SK-N-DZ (cell line): ENCODE data around the gene TNRC18. TPM values are rescaled to one million over a fixed set of nuclear protein-coding genes. Genes with fewer than 3 reads are reported as not detected.
"Not testable (repeated sequence)": the region's sequence is repeated elsewhere in the genome, so short reads cannot be mapped to it uniquely, and the experiment has no call there.

ENCODE experiments used
- DNase-seq: peaks from one replicate; pipeline ENCODE4 v3.0.0-alpha.2; 2015; ENCODE audit warnings: low spot score
- polyA plus RNA-seq, 2 experiments: library from polyadenylated mRNA; depleted of rRNA; stranded (reverse); fragments of >200 nt; gene quantifications; 2 replicates each; pipeline ENCODE4 v1.2.3, GENCODE V29; 2014

TNRC18 gene, protein sequence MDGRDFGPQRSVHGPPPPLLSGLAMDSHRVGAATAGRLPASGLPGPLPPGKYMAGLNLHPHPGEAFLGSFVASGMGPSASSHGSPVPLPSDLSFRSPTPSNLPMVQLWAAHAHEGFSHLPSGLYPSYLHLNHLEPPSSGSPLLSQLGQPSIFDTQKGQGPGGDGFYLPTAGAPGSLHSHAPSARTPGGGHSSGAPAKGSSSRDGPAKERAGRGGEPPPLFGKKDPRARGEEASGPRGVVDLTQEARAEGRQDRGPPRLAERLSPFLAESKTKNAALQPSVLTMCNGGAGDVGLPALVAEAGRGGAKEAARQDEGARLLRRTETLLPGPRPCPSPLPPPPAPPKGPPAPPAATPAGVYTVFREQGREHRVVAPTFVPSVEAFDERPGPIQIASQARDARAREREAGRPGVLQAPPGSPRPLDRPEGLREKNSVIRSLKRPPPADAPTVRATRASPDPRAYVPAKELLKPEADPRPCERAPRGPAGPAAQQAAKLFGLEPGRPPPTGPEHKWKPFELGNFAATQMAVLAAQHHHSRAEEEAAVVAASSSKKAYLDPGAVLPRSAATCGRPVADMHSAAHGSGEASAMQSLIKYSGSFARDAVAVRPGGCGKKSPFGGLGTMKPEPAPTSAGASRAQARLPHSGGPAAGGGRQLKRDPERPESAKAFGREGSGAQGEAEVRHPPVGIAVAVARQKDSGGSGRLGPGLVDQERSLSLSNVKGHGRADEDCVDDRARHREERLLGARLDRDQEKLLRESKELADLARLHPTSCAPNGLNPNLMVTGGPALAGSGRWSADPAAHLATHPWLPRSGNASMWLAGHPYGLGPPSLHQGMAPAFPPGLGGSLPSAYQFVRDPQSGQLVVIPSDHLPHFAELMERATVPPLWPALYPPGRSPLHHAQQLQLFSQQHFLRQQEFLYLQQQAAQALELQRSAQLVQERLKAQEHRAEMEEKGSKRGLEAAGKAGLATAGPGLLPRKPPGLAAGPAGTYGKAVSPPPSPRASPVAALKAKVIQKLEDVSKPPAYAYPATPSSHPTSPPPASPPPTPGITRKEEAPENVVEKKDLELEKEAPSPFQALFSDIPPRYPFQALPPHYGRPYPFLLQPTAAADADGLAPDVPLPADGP (N-terminal part only)
- 9.9 and 18.7 TPM in 2 replicates for polyA plus RNA-seq (2014; cell fraction: cytosol; rRNA removed)
- polyA plus RNA-seq (2014; cell fraction: nucleus; rRNA removed): 14.0 and 23.4 TPM in 2 replicates

DNA sequence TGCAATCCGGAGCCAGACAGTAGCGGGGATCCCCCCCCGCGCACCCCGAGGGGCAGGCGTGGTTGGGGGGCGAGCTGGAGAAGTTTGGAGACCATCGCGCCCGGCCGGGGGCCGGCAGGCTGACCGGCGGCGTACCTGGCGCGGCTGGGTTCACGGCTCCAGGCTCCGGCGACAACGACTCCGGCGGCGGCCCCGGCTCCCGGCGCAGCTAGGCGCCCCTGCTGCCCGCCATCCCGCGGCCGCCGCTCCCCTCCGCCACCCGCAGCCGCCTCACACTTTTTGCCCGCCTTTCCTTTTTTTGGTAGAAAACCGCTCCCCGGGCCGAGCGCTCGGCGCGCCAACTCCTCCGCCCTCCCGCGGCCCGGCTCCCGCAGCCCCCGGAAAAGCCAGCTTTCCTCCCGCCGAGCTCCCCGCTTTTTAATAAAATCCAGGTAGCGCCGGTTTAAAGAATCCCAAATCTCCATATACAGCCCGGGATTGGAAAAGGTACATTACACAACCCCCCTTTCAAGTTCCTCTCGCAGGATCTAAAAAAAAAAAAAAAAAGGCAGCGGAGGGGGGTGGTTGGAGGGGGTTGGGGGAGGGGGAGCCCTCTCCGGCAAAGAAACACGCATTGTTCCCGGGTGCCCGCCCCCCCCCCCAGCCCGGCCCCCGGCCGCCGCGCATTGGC lies at the start of gene TNRC18:
Gene TNRC18 (minus strand): TSS at position 529 of the 670 bp plus-strand sequence. CDS start 2,588 bp downstream, outside the sequence.
- DNase-seq: no peak

DNA sequence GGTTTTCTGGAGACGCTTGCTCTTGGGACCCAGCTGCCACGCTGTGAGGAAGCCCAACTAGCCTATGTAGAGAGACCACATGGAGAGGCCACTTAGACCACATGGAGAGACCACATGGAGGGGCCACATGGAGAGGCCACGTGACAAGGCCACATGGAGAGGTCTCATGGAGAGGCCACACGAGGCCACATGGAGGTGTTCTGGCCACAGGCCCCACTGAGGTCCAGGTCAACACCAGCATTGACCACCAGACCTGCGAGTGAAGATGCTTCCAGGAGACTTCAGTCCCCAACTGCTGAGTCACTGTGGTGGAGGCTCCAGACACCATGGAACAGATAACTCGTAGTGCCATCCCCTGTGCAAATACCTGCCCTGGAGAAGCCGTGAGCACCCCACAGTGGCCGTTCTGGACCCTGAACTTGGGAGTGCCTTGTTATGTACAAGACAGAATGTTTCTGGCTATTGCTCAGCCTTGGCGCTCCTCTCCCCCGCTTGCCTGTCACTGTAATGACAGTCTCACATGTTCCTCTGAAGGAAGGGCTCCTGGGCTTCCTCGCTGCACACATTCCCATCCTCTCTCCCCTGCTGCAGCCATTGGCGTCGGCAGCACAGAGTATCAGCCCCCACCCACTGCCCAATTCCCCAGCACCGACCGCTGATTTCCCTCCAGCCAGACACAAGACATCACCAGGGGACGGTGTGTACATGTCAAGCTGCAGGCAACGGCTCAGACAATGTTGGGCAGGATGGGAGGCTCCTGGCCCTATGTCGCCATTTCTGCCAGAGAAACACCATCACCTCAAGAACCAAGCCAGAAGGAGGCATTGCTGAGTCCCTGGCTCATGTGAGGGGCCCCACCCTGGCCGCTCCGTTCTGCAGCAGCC lies 49.0 kb upstream of the TNRC18 start:
- no peak for DNase-seq

DNA sequence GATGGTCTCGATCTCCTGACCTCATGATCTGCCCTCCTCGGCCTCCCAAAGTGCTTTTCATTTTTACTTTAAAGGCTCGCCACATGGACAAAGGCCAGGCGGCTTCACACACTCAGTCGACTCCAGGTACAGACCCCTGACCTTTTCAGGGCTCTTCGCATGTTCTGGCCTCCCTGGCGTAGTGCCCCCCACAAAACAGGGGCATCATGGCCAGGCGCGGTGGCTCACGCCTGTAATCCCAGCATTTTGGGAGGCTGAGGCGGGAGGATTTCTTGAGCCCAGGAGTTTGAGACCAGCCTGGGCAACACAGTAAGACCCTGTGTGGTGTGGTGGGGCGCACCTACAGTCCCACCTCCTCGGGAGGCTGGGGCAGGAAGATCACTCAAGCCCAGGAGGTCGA lies 48.0 kb upstream of the TNRC18 start:
- DNase-seq: not testable (repeated sequence)

DNA sequence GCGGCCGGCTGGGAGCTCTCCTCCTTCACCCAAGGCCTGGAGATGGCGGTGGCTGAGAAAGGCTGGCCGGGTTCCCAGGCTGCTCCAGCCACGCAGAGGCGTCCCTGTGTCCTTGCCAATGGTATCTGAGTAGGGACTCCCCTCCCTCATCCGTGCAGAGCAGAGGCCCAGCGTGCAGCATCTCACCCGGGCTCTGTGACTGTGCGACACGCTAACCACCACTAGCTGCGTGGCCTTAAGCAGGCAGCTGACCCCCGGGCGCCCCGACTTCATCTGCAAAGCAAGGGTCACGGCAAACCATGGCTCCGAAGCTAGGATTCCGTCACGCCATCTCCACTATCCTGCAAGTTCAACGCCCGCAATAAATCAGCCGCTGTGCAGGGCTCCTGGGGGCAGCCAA lies 47.2 kb upstream of the TNRC18 start:
- DNase-seq: no peak

DNA sequence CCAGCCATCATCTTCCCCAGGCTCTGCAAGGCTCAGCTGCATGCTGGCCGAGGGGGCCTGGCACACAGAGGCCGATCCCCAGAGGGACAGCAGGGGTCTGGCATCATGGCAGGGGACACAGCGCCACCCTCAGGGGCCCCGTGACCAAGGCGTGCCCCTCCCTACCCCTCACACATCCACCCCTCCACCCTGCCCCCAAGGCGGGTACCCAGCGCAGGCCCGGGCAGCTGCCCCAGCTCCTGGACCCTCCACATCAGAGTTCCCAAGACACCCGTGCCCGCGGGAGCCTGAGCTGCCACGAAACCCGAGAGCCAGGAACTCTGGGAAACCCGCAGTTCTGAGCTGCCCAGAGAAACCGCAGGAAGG lies 46.5 kb upstream of the TNRC18 start:
- no peak for DNase-seq

DNA sequence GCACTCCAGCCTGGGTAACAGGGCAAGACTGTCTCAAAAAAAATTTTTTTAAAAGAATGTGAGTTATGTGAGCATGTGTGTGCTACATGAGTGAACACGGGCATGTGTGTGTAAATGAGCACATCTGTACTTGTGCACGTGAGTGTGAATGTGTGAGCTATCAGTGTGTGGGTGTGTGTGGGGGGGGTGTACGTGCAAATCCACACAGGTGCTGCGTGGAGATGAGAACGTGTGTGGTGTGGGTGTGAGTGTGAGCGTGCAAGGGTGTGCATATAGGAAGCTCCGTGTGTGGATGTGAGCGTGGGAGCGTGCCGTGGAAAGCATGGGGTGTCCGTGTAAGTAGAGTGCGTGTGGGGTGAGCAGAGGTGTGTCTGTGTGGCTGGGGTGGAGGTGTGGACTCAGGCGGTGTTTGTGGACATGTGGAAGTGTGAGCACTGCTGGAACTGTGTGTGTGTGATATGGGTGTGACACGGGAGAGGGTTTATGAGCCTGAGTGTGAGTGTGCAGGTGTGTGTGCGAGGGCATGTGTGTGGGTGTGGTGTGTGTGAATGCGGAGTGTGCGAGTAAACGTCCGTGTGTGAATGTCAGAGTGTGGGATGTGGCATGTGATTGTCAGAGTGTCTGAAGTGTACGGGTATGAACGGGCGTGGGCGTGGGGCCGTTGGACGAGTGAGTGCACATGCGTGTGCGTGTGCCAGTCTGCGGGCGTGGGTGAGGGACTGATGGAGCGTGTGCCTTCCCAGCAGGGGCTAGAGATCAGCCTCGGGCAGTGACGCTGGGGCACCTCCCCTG lies 45.9 kb upstream of the TNRC18 start:
- no peak for DNase-seq

DNA sequence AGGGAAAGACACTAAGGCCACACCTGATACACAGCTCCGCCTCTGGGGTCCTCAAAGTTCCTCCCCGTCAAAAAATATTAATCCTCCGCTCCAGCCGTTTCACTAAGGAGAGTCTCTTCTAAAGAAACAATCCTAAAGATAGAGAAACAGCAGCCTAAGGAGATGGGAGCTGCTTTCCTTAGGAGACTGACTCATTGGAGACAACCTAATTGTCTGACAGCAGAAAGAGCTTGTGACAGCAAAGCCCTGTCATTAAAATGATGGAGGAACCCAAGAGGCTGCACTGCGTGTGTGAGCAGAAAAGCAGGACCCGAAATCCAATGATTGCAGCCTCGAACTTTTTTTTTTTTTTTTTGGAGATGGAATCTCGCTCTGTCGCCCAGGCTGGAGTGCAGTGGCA lies 44.0 kb upstream of the TNRC18 start:
- DNase-seq: no peak

DNA sequence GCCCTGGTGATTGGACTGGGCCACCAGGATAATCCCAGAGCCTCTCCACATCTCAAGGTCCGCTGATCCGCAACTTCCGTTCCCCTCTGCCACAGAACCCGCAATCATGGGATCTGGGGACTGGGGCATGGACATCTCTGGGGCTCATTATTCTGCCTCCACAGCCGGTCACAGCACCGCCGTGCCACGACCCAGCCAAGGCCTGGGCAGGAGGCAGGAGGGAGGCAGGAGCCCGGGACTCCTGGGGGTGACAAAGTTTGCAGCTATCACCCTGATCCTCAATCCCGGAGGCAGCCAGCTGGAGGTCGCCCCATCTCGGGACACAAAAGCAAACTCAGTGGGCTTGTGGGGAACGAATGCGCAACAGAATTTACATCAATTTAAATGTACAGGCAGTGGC lies 42.9 kb upstream of the TNRC18 start:
- DNase-seq: no peak

DNA sequence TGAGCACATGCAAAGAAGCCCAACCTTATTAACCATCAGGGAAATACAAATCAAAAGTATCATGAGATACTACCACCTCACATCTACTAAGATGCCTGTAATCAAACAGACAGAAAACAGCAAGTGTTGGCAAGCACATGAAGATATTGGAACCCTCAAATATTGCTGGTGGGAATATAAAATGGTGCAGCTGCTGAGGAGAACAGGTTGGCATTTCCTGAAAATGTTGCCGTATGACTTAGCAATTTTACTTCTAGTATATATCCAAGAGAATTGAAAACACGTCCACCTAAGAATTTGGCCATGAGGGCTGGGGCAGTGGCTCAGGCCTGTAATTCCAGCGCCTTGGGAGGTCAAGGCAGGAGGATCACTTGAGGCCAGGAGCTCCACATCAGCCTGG lies 39.4 kb upstream of the TNRC18 start:
- DNase-seq: no peak

DNA sequence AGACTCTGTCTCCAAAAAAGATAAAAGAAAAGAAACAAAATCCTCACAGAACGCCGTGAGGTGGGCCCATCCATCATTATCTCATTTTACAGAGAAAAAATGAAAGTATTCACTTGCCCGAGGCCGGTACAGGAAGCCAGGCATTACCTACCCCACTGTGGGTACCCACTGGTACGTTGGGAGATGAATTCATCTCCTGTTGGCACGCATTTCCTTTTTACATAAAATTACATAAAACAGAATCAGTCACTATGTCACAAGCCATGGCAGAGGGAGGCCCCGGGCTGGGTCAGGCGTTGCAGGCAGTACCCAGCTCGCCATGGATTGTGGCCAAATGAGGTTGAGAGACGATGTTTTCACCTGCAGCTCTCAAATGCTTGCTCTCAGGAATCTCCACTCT lies 38.6 kb upstream of the TNRC18 start:
- DNase-seq: no peak

DNA sequence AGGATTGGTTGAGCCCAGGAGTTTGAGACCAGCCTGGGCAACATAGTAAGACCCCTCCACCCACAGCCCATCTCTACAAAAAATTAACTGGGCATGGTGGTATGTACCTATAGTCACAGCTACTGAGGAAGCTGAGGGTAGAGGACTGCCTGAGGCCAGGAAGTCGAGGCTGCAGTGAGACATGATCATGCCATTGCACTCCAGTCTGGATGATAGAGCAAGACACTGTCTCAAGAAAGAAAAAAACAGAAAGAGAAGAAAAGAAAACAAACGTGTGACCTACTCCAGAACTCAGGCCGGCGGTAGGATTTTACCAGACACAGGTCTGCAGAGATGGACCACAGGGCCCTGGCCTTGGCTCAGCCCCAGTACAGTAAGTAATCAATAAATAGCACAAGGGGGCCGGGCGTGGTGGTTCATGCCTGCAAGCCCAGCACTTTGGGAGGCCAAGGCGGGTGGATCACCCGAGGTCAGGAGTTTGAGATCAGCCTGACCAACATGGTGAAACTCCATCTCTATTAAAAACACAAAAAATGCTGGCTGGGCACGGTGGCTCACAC lies 35.4 kb upstream of the TNRC18 start:
- no peak for DNase-seq

DNA sequence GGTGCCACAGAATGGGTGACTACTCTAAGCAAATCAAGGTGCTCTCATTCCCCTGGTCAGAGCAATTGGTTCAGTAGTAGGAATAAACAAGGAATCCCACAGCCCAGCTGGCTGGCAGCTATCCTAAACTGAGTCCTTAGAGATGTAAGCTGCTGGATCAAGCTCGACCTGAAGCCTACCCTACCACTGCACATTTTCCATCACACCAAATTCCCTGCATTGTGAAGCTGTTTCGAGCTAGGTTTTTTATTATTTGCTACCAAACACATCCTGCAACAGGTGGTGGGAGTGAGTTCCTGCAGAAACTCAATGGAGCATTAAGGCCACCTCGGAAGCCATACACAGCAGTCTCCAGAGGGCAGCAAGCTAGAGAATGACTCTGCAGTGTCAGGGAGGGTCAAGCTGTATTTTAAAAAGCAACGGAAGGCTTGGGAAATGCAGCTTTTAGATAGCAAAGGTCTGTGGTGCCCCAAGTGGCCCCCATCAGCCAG lies 33.7 kb upstream of the TNRC18 start:
- DNase-seq: no peak

DNA sequence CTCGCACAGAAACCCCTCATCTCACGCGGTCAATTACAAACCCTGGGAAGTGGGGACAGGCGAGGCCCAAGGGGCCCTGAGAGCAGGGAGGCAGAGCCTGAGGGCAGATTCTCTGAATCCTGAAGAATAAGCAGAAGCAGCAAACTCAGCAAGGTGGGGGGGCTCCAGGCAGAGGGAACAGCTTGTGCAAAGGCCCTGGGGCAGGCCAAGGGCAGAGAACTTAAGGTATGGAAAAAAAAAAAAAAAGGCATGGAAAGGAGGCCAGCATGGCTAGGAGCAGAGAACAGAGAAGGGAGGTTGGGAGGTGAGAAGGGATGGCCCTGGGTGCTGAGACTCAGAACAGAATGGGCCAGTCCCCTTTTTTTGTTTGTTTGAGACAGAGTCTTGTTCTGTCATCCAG lies 32.8 kb upstream of the TNRC18 start:
- DNase-seq: no peak

DNA sequence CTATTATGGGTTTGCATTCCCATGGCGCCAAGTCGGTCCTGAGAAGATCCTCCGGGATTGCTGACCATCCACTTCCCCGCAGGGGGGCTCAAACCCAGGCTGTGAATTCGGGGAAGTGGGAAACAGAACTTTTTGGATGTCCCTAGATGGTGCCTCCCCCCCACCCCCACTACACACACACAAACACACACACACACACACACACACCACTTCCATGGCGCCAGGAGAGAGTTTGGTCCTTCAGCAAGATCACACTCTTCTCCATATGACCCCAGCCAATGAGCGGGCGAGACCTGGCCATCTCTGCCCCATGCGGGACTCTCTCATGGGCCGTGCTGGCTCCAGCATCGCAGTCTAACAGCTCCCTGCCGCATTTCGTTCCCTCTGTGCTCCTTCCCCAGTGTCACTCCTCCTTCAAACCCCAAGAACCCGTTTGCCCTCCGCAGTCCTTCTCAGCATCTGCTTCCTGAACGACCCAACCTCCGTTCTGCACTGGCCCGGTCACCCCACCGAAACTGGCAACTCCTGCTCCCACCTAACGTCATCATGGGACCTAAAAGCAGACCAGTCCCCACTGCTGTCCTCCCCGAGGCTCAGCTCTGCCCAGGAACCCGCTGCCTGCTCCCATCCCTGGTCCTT lies 32.1 kb upstream of the TNRC18 start:
- no peak for DNase-seq

DNA sequence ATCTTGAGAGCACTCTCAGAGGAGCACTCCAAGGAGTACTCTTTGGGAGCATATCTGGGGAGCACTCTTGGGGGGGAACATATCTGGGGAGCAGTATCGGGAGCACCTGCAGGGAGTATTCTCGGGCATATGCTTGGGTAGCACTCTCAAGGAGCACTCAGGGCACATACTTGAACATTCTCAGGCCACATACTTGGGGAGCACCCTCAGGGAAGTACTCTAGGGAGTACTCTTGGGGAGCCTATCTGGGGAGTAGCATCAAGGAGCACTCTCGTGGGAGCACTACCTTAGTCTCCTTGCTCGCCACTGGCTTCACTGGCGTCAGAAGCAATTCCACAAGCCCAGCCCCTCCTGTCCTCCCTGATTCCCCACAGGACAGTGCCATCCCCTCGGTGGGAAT lies 31.5 kb upstream of the TNRC18 start:
- DNase-seq: no peak

DNA sequence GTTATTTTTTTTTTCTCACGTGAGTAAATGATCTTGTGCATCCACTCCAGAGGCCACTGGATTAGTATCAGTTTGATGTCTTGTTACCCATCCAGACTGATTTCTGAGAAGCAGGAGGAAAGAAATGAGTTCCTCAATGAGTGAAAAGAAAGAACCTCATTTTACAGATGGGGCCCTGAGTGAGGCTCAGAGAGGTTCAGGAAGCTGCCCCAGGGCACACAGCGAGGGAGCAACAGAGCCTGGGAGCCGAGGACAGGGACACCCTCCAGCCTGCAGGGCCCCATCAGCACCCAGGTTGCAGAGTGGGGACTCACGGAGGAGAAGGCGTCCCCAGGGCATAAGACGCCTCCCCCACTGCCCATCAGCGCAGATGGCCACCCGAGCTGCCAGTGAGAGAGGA lies 30.9 kb upstream of the TNRC18 start:
- DNase-seq: no peak

DNA sequence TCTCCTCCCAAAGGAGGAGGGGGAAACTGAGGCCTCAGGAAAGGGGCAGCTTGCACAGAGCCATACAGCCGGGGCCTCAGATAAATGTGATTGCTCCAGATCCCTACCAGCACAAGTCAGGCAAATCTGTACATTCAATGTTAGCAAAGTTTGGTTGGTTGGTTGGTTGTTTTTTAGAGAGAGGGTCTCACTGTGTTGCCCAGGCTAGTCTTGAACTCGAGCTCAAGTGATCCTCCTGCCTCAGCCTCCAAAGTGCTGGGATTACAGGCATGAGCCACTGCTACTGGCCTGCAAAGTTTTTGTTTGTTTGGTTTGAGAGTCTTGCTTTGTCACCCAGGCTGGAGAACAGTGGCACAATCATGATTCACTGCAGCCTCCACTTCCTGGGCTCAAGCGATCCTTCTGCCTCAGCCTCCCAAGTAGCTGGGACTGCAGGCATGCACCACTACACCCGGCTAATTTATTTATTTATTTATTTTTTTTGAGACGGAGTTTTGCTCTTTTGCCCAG lies 30.0 kb upstream of the TNRC18 start:
- no peak for DNase-seq

DNA sequence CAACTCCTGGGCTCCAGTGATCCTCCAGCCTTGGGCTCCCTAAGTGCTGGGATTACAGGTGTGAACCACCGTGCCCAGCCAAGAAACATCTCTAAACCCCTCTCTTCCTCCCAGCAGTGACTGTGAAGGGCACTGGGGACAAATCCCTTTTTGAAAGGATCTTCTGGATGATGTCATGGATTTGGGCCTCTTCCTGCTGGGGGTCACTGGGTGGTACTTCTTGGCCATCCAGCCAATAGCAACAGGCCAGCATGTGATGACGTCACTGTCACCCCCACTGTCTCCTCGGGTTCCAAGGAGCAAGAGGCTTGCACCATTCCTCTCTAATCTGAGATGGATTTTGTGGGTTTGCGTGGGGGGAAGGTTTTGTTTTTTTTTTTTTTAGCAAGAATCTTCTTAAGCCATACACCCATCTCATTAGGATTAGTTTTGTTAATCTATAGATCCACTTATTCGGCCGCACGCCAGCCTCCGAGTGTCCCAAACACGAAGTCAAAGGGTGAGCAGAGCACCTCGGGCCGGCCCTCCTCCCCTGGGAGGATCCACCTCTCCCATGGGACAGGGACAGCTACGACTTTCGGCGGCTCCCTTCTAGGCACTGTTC lies 29.4 kb upstream of the TNRC18 start:
- peak; percentile 73 for DNase-seq
